Suprapubic skin (tissue), 3 donors: ENCODE results near the gene BST2.

Experiments used
- POLR2A ChIP-seq, 2 donors: fragments of 450-650 bp; IDR thresholded peaks; one replicate each; pipeline ENCODE4 v1.6.1; 2017; ENCODE audit warnings: antibody characterized with exemption in 2 of 2, mild to moderate bottlenecking in 2 of 2, moderate library complexity in 2 of 2
- TF ChIP-seq, protein P1 (sequence below), 2 donors: fragments of 200-600 bp in 1 of 2; fragments of 450-650 bp in 1 of 2; sonication (generic) in 1 of 2; IDR thresholded peaks; one replicate each; pipeline ENCODE4 v1.5.1; 2016 to 2019; ENCODE audit warnings: antibody characterized with exemption in 2 of 2, mild to moderate bottlenecking in 1 of 2, moderate library complexity in 1 of 2

DNA sequence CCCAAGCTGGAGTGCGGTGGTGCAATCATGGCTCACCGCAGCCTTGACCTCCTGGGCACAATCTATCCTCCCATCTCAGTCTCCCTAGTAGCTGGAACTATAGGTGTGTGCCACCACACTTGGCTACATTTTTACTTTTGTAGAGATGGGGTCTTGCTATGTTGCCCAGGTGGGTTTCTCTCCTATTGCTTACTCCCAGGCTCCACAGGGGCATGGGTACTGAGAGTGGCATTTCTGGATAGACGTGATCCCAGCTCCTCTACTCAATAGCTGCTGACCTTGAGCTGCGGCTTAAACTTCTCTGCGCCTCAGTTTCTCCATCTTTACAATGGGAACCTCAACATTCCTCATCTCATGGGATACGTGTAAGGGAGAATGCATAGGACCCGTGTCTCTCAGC, 26.0 kb upstream of the BST2 start:
- TF ChIP-seq, protein P1, sequence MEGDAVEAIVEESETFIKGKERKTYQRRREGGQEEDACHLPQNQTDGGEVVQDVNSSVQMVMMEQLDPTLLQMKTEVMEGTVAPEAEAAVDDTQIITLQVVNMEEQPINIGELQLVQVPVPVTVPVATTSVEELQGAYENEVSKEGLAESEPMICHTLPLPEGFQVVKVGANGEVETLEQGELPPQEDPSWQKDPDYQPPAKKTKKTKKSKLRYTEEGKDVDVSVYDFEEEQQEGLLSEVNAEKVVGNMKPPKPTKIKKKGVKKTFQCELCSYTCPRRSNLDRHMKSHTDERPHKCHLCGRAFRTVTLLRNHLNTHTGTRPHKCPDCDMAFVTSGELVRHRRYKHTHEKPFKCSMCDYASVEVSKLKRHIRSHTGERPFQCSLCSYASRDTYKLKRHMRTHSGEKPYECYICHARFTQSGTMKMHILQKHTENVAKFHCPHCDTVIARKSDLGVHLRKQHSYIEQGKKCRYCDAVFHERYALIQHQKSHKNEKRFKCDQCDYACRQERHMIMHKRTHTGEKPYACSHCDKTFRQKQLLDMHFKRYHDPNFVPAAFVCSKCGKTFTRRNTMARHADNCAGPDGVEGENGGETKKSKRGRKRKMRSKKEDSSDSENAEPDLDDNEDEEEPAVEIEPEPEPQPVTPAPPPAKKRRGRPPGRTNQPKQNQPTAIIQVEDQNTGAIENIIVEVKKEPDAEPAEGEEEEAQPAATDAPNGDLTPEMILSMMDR (IDR thresholded peaks at IDR 0.05), result no peak
- TF ChIP-seq POLR2A (IDR thresholded peaks at IDR 0.05), result no peak
